Smooth muscle cell (in vitro differentiated cells): Measurements from ENCODE around the gene AGPAT2. TPM values are rescaled to one million over a fixed set of nuclear protein-coding genes. Genes with fewer than 3 reads are reported as not detected.

ENCODE experiments used
- DNase-seq: peaks from one replicate; lab custom pipeline; 2025; ENCODE audit not compliant: unreplicated experiment; lab: John Stamatoyannopoulos, UW
- H2AFZ ChIP-seq: fragments of 200-600 bp; sonication (generic); 2 replicates; pipeline ENCODE4 v1.6.0; 2016; ENCODE audit warnings: antibody characterized with exemption, low read depth, mild to moderate bottlenecking
- H3F3A ChIP-seq: fragments of 200-600 bp; sonication (generic); 2 replicates; pipeline ENCODE4 v1.6.0; 2017; ENCODE audit warnings: antibody characterized with exemption, low read depth
- H3K27ac ChIP-seq: fragments of 200-600 bp; sonication (generic); 2 replicates; pipeline ENCODE4 v1.5.1; 2016; ENCODE audit warnings: low read depth, mild to moderate bottlenecking
- H3K27me3 ChIP-seq: fragments of 200-600 bp; sonication (generic); 2 replicates; pipeline ENCODE4 v1.6.1; 2016; ENCODE audit warnings: low read depth, mild to moderate bottlenecking
- H3K36me3 ChIP-seq: fragments of 200-600 bp; sonication (generic); 2 replicates; pipeline ENCODE4 v1.5.1; 2016; ENCODE audit warnings: low read depth
- H3K4me1 ChIP-seq: fragments of 200-600 bp; sonication (generic); 2 replicates; pipeline ENCODE4 v1.5.1; 2016; ENCODE audit warnings: low read depth
- H3K4me2 ChIP-seq: fragments of 200-600 bp; sonication (generic); 2 replicates; pipeline ENCODE4 v1.6.0; 2016; ENCODE audit warnings: mild to moderate bottlenecking
- H3K4me3 ChIP-seq: fragments of 200-600 bp; sonication (generic); 2 replicates; pipeline ENCODE4 v1.5.1; 2016; ENCODE audit warnings: mild to moderate bottlenecking
- H3K79me2 ChIP-seq: fragments of 200-600 bp; sonication (generic); 2 replicates; pipeline ENCODE4 v1.6.0; 2016; ENCODE audit warnings: low read depth, mild to moderate bottlenecking
- H3K9ac ChIP-seq: fragments of 200-600 bp; sonication (generic); 2 replicates; pipeline ENCODE4 v1.6.0; 2016; ENCODE audit warnings: low read depth
- H3K9me3 ChIP-seq: fragments of 200-600 bp; sonication (generic); replicated peaks from 2 replicates; pipeline ENCODE4 v1.5.1; 2016; ENCODE audit warnings: low read depth
- H4K20me1 ChIP-seq: fragments of 200-600 bp; sonication (generic); 2 replicates; pipeline ENCODE4 v1.6.0; 2016; ENCODE audit warnings: low read depth
- CTCF ChIP-seq: fragments of 200-600 bp; sonication (generic); IDR thresholded peaks from 2 replicates; pipeline ENCODE4 v1.5.1; 2017; ENCODE audit warnings: borderline replicate concordance, mild to moderate bottlenecking, antibody characterized with exemption; ENCODE audit not compliant: insufficient read depth, poor library complexity, severe bottlenecking
- WGBS: methylation state at CpG from one replicate; pipeline ENCODE4 v1.1.7; 2016; ENCODE audit warnings: low lambda C conversion rate; 5-methylcytosine and 5-hydroxymethylcytosine counted together
- polyA plus RNA-seq: library from polyadenylated mRNA; unstranded; fragments of >200 nt; fragmentation: Nextera tagmentation; extraction: Ambion mirVana; gene quantifications from 2 replicates; pipeline ENCODE4 v1.2.1, GENCODE V29; 2016
- total RNA-seq: library from RNA; depleted of rRNA; stranded (reverse); fragments of >200 nt; gene quantifications from 2 replicates; pipeline ENCODE4 v1.2.3, GENCODE V29; 2014

AGPAT2 gene
- total and polyA plus RNA-seq, 2 experiments from 2014 or later = 42.9 to 105 TPM

GRCh38 chr9:136645352-136645902, 41.8 kb downstream of the AGPAT2 start:
- no peak overlapping the region for H3K27ac ChIP-seq
- H3K79me2 ChIP-seq = no peaks in the 10 kb centered on the region
- no peak overlapping the region for H2AFZ ChIP-seq
- peaks cover 6% of the 10 kb centered on the region for H3K4me1 ChIP-seq
- no peak overlapping the region for H3K4me3 ChIP-seq
- 92% methylated on average over 18 of the region's 18 CpGs for WGBS
- no peaks in the 10 kb centered on the region for H3F3A ChIP-seq
- no peak for TF ChIP-seq CTCF
- no peaks in the 10 kb centered on the region for H3K9me3 ChIP-seq
- H3K4me2 ChIP-seq = no peak overlapping the region
- H3K9ac ChIP-seq = no peak overlapping the region
- H4K20me1 ChIP-seq = no peaks in the 10 kb centered on the region
- no peaks in the 10 kb centered on the region for H3K36me3 ChIP-seq
- DNase-seq = no peak
- H3K27me3 ChIP-seq = no peaks in the 10 kb centered on the region

- peaks cover 6% of the 10 kb centered on the region for H3K4me1 ChIP-seq
- DNase-seq = peak; percentile 31
- no peaks in the 10 kb centered on the region for H4K20me1 ChIP-seq
- H3K9me3 ChIP-seq = no peaks in the 10 kb centered on the region
- no peaks in the 10 kb centered on the region for H3K79me2 ChIP-seq
- no peaks in the 10 kb centered on the region for H3F3A ChIP-seq
- no peak overlapping the region for H3K9ac ChIP-seq
- H3K4me2 ChIP-seq = peak overlapping the region; percentile 56
- WGBS = 28% methylated on average over 28 of the region's 30 CpGs
- no peaks in the 10 kb centered on the region for H3K36me3 ChIP-seq
- peak overlapping the region; percentile 67 for H2AFZ ChIP-seq
- no peak overlapping the region for H3K27ac ChIP-seq
- peak; percentile 83 for TF ChIP-seq CTCF
- no peak overlapping the region for H3K4me3 ChIP-seq
- H3K27me3 ChIP-seq = no peaks in the 10 kb centered on the region
Observed at GRCh38 chr9:136644593-136645351, 42.5 kb downstream of the AGPAT2 start.

GRCh38 chr9:136644343-136644592, 43.0 kb downstream of the AGPAT2 start:
- Histone ChIP-seq H3K4me2 (peak overlapping the region; percentile 56), H3K27me3 (no peaks in the 10 kb centered on the region), H4K20me1 (no peaks in the 10 kb centered on the region), H3K9ac (no peak overlapping the region), H3K4me3 (no peak overlapping the region), H3K36me3 (no peaks in the 10 kb centered on the region), H2AFZ (no peak overlapping the region), H3K9me3 (no peaks in the 10 kb centered on the region), H3K4me1 (peaks cover 6% of the 10 kb centered on the region), H3F3A (no peaks in the 10 kb centered on the region), H3K27ac (no peak overlapping the region), H3K79me2 (no peaks in the 10 kb centered on the region)
- TF ChIP-seq CTCF = no peak
- no peak for DNase-seq
- WGBS = 26% methylated on average over 15 of the region's 15 CpGs
